WTC11 (cell line): ENCODE results near the gene JMJD7. TPM values are rescaled to one million over a fixed set of nuclear protein-coding genes. Genes with fewer than 3 reads are reported as not detected.

ENCODE experiments used
- ATAC-seq: fragments of 200-7000 bp; cut with Tn5 transposase; 2 replicates; pipeline ENCODE4 v1.10.0; 2021; ENCODE audit warnings: mild to moderate bottlenecking, moderate library complexity
- CTCF ChIA-PET: fragments of 300-600 bp; sonication (Branson Sonifier 250); formaldehyde crosslinking; loops from one replicate; lab custom pipeline; 2021; ENCODE audit warnings: antibody characterized with exemption; lab: Charles Lee
- POLR2A ChIA-PET: fragments of 350-600 bp; sonication (Branson Sonifier 250); formaldehyde crosslinking; loops from one replicate; lab custom pipeline; 2021; ENCODE audit warnings: antibody characterized with exemption; lab: Charles Lee
- DNase-seq: peaks from one replicate; pipeline ENCODE4 v3.0.0; 2021; ENCODE audit warnings: low spot score
- H3K27ac Mint-ChIP-seq: 2 replicates; pipeline ENCODE4 v1.8.0; 2021; ENCODE audit warnings: mixed read lengths
- H3K27me3 Mint-ChIP-seq: 2 replicates; pipeline ENCODE4 v1.8.0; 2021; ENCODE audit warnings: low read depth, mild to moderate bottlenecking, moderate library complexity, mixed read lengths
- H3K36me3 Mint-ChIP-seq: 2 replicates; pipeline ENCODE4 v1.8.0; 2021; ENCODE audit warnings: mixed read lengths
- H3K4me1 Mint-ChIP-seq: 2 replicates; pipeline ENCODE4 v1.8.0; 2022; ENCODE audit warnings: mixed read lengths
- H3K4me3 Mint-ChIP-seq: 2 replicates; pipeline ENCODE4 v1.8.0; 2021; ENCODE audit warnings: mild to moderate bottlenecking, moderate library complexity, mixed read lengths
- H3K9me3 Mint-ChIP-seq: 2 replicates; pipeline ENCODE4 v1.8.0; 2021; ENCODE audit warnings: mixed read lengths
- CDX4 ChIP-seq: fragments of 250-450 bp; sonication (Bioruptor Pico); IDR thresholded peaks from 2 replicates; pipeline ENCODE4 v1.9.0; 2021; ENCODE audit warnings: moderate library complexity, mild to moderate bottlenecking, inconsistent platforms, borderline replicate concordance
- CREB1 ChIP-seq: sonication (generic); formaldehyde crosslinking; IDR thresholded peaks from 2 replicates; pipeline ENCODE4 v1.8.0; 2023; ENCODE audit warnings: mild to moderate bottlenecking, missing genetic modification reagents
- GTF2I ChIP-seq: fragments of 250-450 bp; sonication (Bioruptor Pico); conservative IDR thresholded peaks from 2 replicates; pipeline ENCODE4 v1.4.0; 2021; ENCODE audit warnings: mild to moderate bottlenecking
- JUN ChIP-seq: sonication (generic); formaldehyde crosslinking; IDR thresholded peaks from 2 replicates; pipeline ENCODE4 v1.8.0; 2023; ENCODE audit warnings: mild to moderate bottlenecking, missing genetic modification reagents
- RELA ChIP-seq: sonication (generic); formaldehyde crosslinking; IDR thresholded peaks from 2 replicates; pipeline ENCODE4 v1.8.1; 2022; ENCODE audit warnings: missing genetic modification reagents, mild to moderate bottlenecking, borderline replicate concordance
- SMAD4 ChIP-seq: sonication (generic); formaldehyde crosslinking; IDR thresholded peaks from 2 replicates; pipeline ENCODE4 v1.8.0; 2022; ENCODE audit warnings: mild to moderate bottlenecking, missing genetic modification reagents
- SOX15 ChIP-seq: fragments of 250-450 bp; sonication (Bioruptor Pico); IDR thresholded peaks from 2 replicates; pipeline ENCODE4 v1.9.0; 2021; ENCODE audit warnings: mild to moderate bottlenecking
- TCF7 ChIP-seq: sonication (generic); formaldehyde crosslinking; IDR thresholded peaks from 2 replicates; pipeline ENCODE4 v1.8.0; 2022; ENCODE audit warnings: mild to moderate bottlenecking, low read depth, missing genetic modification reagents, moderate library complexity
- USF1 ChIP-seq: sonication (generic); formaldehyde crosslinking; IDR thresholded peaks from 2 replicates; pipeline ENCODE4 v1.8.0; 2022; ENCODE audit warnings: mild to moderate bottlenecking, missing genetic modification reagents
- ZNF232 ChIP-seq: sonication (generic); formaldehyde crosslinking; IDR thresholded peaks from 2 replicates; pipeline ENCODE4 v1.8.0; 2022; ENCODE audit warnings: mild to moderate bottlenecking, missing genetic modification reagents
- ZNF281 ChIP-seq: sonication (generic); formaldehyde crosslinking; IDR thresholded peaks from 2 replicates; pipeline ENCODE4 v1.8.0; 2023; ENCODE audit warnings: mild to moderate bottlenecking, missing genetic modification reagents
- ZNF425 ChIP-seq: fragments of 250-450 bp; sonication (Bioruptor Pico); conservative IDR thresholded peaks from 2 replicates; pipeline ENCODE4 v1.9.0; 2021; ENCODE audit warnings: mild to moderate bottlenecking
- ZNF532 ChIP-seq: fragments of 250-450 bp; sonication (Bioruptor Pico); IDR thresholded peaks from 2 replicates; pipeline ENCODE4 v1.9.0; 2021; ENCODE audit warnings: mild to moderate bottlenecking, borderline replicate concordance
- total RNA-seq: library from RNA; stranded (reverse); gene quantifications from 3 replicates; pipeline ENCODE4 v1.2.3, GENCODE V29; 2021

JMJD7 gene
- total RNA-seq, 1 experiment from 2014 or later, result 19.9 TPM

- POLR2A ChIA-PET, result interaction anchor here (0.6 kb wide), 1 partner anchor 75 kb away, joined by 4 read pairs; no protein-coding TSS in a partner anchor
Measured at GRCh38 chr15:41884458-41884857, 56.6 kb downstream of the JMJD7 start.

GRCh38 chr15:41885321-41885720 is 57.4 kb downstream of the JMJD7 start:
- Mint-ChIP-seq H3K4me3 (no peak overlapping the region), H3K4me1 (peaks cover 8% of the 10 kb centered on the region), H3K27me3 (peaks cover 29% of the 10 kb centered on the region), H3K36me3 (no peaks in the 10 kb centered on the region), H3K9me3 (no peaks in the 10 kb centered on the region), H3K27ac (no peak overlapping the region)
- TF ChIP-seq USF1 (CRISPR knock-in tag) (no peak), ZNF425 (CRISPR knock-in tag) (no peak), TCF7 (CRISPR knock-in tag) (no peak), ZNF232 (CRISPR knock-in tag) (no peak)
- CTCF ChIA-PET, result interaction anchor here (2.3 kb wide), 1 partner anchor 19 kb away, joined by 5 read pairs; no protein-coding TSS in a partner anchor
- POLR2A ChIA-PET, result no interaction called here
- ATAC-seq (no peak), DNase-seq (no peak)

More at GRCh38 chr15:41884458-41884857, 56.6 kb downstream of the JMJD7 start:
- H3K4me1 Mint-ChIP-seq, result peaks cover 8% of the 10 kb centered on the region
- no peak overlapping the region for H3K4me3 Mint-ChIP-seq
- ATAC-seq, result no peak
- CTCF ChIA-PET, result interaction anchor here (2.3 kb wide), 1 partner anchor 20 kb away, joined by 5 read pairs; no protein-coding TSS in a partner anchor
- H3K27me3 Mint-ChIP-seq, result peaks cover 33% of the 10 kb centered on the region
- no peak overlapping the region for H3K27ac Mint-ChIP-seq
- no peaks in the 10 kb centered on the region for H3K9me3 Mint-ChIP-seq
- no peak for DNase-seq
- H3K36me3 Mint-ChIP-seq, result no peaks in the 10 kb centered on the region
- no peak for TF ChIP-seq SOX15
- no peak for TF ChIP-seq CDX4
- no peak for TF ChIP-seq ZNF532 (CRISPR knock-in tag)
- TF ChIP-seq TCF7 (CRISPR knock-in tag), result no peak
- TF ChIP-seq GTF2I, result no peak
- no peak for TF ChIP-seq SMAD4 (CRISPR knock-in tag)
- TF ChIP-seq CREB1 (CRISPR knock-in tag), result no peak
- no peak for TF ChIP-seq ZNF281
- TF ChIP-seq RELA (CRISPR knock-in tag), result no peak
- no peak for TF ChIP-seq JUN (CRISPR knock-in tag)
- TF ChIP-seq, all 79 proteins: peak for 0
